CD4-positive, alpha-beta T cell (primary cell): ENCODE results near the gene TAT. TPM values are rescaled to one million over a fixed set of nuclear protein-coding genes. Genes with fewer than 3 reads are reported as not detected.
A peak's percentile ranks its signal among the peaks of the same experiment; 100 is the strongest.
"Not testable (repeated sequence)": the region's sequence is repeated elsewhere in the genome, so short reads cannot be mapped to it uniquely, and the experiment has no call there.

Experiments
- ATAC-seq: fragments of 200-7000 bp; cut with Tn5 transposase; one replicate; pipeline ENCODE4 v1.10.0; 2022; ENCODE audit warnings: mild to moderate bottlenecking; ENCODE audit not compliant: poor library complexity
- CTCF ChIA-PET: fragments of 350-600 bp; sonication (Branson Sonifier 250); formaldehyde crosslinking; loops from one replicate; lab custom pipeline; 2021; ENCODE audit warnings: antibody characterized with exemption, inconsistent platforms; lab: Charles Lee
- POLR2A ChIA-PET: fragments of 350-600 bp; sonication (Branson Sonifier 250); formaldehyde crosslinking; loops from one replicate; lab custom pipeline; 2021; ENCODE audit warnings: antibody characterized with exemption, inconsistent platforms; lab: Charles Lee
- DNase-seq, 14 experiments: peaks; one replicate each; pipeline ENCODE4 v3.0.0-alpha.2; 2013 to 2020; ENCODE audit warnings: mixed read lengths in 2 of 14
- H3K27ac ChIP-seq, 2 donors: one replicate each; pipeline versions ENCODE4 v1.5.1 to v1.7.0; 2013; ENCODE audit warnings: low read length in 2 of 2, low read depth in 1 of 2, mild to moderate bottlenecking in 1 of 2
- H3K27me3 ChIP-seq, 2 experiments: 1 replicate in 1 of 2; 2 replicates in 1 of 2; pipeline versions ENCODE4 v1.6.1 to v1.7.0; 2013; ENCODE audit warnings: low read length in 2 of 2, control low read depth in 1 of 2, mild to moderate bottlenecking in 1 of 2, moderate library complexity in 1 of 2; ENCODE audit not compliant: insufficient read depth in 2 of 2, control insufficient read depth in 1 of 2
- H3K36me3 ChIP-seq: one replicate; pipeline ENCODE4 v1.6.1; 2013; ENCODE audit warnings: low read length, control low read depth; ENCODE audit not compliant: insufficient read depth
- H3K4me1 ChIP-seq: one replicate; pipeline ENCODE4 v1.6.1; 2013; ENCODE audit warnings: low read length, control low read depth; ENCODE audit not compliant: insufficient read depth
- H3K4me3 ChIP-seq: one replicate; pipeline ENCODE4 v1.5.1; 2013; ENCODE audit warnings: mild to moderate bottlenecking, low read length, moderate library complexity
- H3K9me3 ChIP-seq, 2 experiments: 1 replicate in 1 of 2; 2 replicates in 1 of 2; pipeline versions ENCODE4 v1.6.1 to v1.7.0; 2013; ENCODE audit warnings: low read length in 2 of 2, mild to moderate bottlenecking in 2 of 2, control low read depth in 1 of 2, moderate library complexity in 1 of 2; ENCODE audit not compliant: control insufficient read depth in 1 of 2, insufficient read depth in 1 of 2
- H3K27ac Mint-ChIP-seq: one replicate; pipeline ENCODE4 v1.8.0; 2020; ENCODE audit warnings: mixed read lengths
- H3K27me3 Mint-ChIP-seq: one replicate; pipeline ENCODE4 v1.8.0; 2021; ENCODE audit warnings: mixed read lengths
- H3K36me3 Mint-ChIP-seq: one replicate; pipeline ENCODE4 v1.8.0; 2021; ENCODE audit warnings: low read depth, mixed read lengths
- H3K4me1 Mint-ChIP-seq: one replicate; pipeline ENCODE4 v1.8.0; 2021; ENCODE audit warnings: low read depth, mixed read lengths
- H3K4me3 Mint-ChIP-seq: one replicate; pipeline ENCODE4 v1.8.0; 2020; ENCODE audit warnings: mild to moderate bottlenecking, mixed read lengths
- H3K9me3 Mint-ChIP-seq: one replicate; pipeline ENCODE4 v1.8.0; 2020; ENCODE audit warnings: mixed read lengths
- CTCF ChIP-seq: fragments of 200-600 bp; IDR thresholded peaks from one replicate; pipeline ENCODE4 v1.8.0; 2022; ENCODE audit warnings: antibody characterized with exemption, mild to moderate bottlenecking
- intact Hi-C, 2 experiments: fragments of 100-400 bp; cut with DNase I in 1 of 2; cut with micrococcal nuclease in 1 of 2; formaldehyde crosslinking; loops; one replicate each; pipeline versions ENCODE4 v1.15.1 to v1.9.0; 2023 to 2025; cut with DNase I, micrococcal nuclease
- total RNA-seq, 174 experiments: library from RNA in 2 of 174; stranded (reverse) in 2 of 174; gene quantifications; one replicate each; pipeline ENCODE4 v1.2.3 and lab custom pipeline; 2021 to 2026

The TAT gene
- total RNA-seq, 2 experiments from 2014 or later = not detected

DNA sequence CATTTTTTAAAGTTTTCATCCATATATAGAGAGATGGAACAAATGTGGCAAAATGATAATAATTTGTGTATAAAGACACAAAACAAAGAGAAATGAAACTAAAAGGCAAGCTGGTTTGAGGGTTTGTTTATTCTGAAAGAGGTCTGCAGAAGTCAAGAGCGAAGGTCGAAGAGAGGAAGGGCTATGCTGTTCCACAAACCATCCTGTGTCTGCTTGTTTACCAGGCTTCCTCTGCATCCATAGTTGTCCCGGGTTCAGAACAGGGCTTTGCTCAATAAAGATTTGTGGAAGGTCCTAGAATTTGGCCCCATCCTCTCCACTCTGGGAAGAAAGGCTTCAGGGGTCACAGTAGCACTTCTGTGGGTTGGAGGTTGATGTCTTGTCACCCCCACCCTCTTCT lies 46.7 kb upstream of the TAT start:
- Mint-ChIP-seq H3K27ac (no peak overlapping the region), H3K36me3 (no peaks in the 10 kb centered on the region), H3K4me1 (peaks cover 7% of the 10 kb centered on the region), H3K9me3 (no peaks in the 10 kb centered on the region), H3K27me3 (peaks cover 35% of the 10 kb centered on the region), H3K4me3 (no peak overlapping the region)
- DNase-seq (no peak), ATAC-seq (no peak)
- peaks cover 24 to 37% of the 10 kb centered on the region in 2 experiments for H3K27me3 ChIP-seq
- H3K36me3 ChIP-seq = no peaks in the 10 kb centered on the region
- ChIA-PET CTCF (no interaction called here), POLR2A (no interaction called here)
- no peak for TF ChIP-seq CTCF
- intact Hi-C loops = no loop called here
- peaks cover 0 to 11% of the 10 kb centered on the region in 2 experiments for H3K9me3 ChIP-seq
- no peak overlapping the region for H3K27ac ChIP-seq
- H3K4me3 ChIP-seq = no peak overlapping the region
- peaks cover 28% of the 10 kb centered on the region for H3K4me1 ChIP-seq

GRCh38 chr16:71622088-71622487 lies 45.2 kb upstream of the TAT start:
- peaks cover 38% of the 10 kb centered on the region for H3K27me3 Mint-ChIP-seq
- ChIA-PET CTCF (no interaction called here), POLR2A (no interaction called here)
- Histone ChIP-seq H3K4me3 (no peak overlapping the region), H3K9me3 (peaks cover 0 to 9% of the 10 kb centered on the region in 2 experiments), H3K27me3 (peaks cover 24 to 37% of the 10 kb centered on the region in 2 experiments), H3K36me3 (no peaks in the 10 kb centered on the region), H3K27ac (no peak overlapping the region), H3K4me1 (peaks cover 28% of the 10 kb centered on the region)
- TF ChIP-seq CTCF = no peak
- DNase-seq = peak in 2 of 14 experiments; percentile 27 to 45
- H3K27ac Mint-ChIP-seq = no peak overlapping the region
- ATAC-seq = peak; percentile 37
- H3K36me3 Mint-ChIP-seq = no peaks in the 10 kb centered on the region
- peaks cover 7% of the 10 kb centered on the region for H3K4me1 Mint-ChIP-seq
- no peaks in the 10 kb centered on the region for H3K9me3 Mint-ChIP-seq
- no peak overlapping the region for H3K4me3 Mint-ChIP-seq
- intact Hi-C loops = no loop called here

- ChIA-PET POLR2A (no interaction called here), CTCF (no interaction called here)
- H3K36me3 ChIP-seq = no peaks in the 10 kb centered on the region
- H3K4me1 ChIP-seq = peaks cover 11% of the 10 kb centered on the region
- intact Hi-C loops = no loop called here
- TF ChIP-seq CTCF = no peak
- peaks cover 7% of the 10 kb centered on the region for H3K4me1 Mint-ChIP-seq
- H3K27me3 ChIP-seq = peaks cover 0 to 6% of the 10 kb centered on the region in 2 experiments
- H3K27me3 Mint-ChIP-seq = peaks cover 49% of the 10 kb centered on the region
- no peaks in the 10 kb centered on the region for H3K9me3 ChIP-seq
- H3K27ac ChIP-seq = no peak overlapping the region
- ATAC-seq (no peak), DNase-seq (no peak)
- no peak overlapping the region for H3K27ac Mint-ChIP-seq
- no peaks in the 10 kb centered on the region for H3K9me3 Mint-ChIP-seq
- H3K4me3 Mint-ChIP-seq = no peak overlapping the region
- H3K4me3 ChIP-seq = no peak overlapping the region
- no peaks in the 10 kb centered on the region for H3K36me3 Mint-ChIP-seq
Measured at GRCh38 chr16:71618429-71618828, 41.5 kb upstream of the TAT start.

GRCh38 chr16:71614956-71615355 lies 38.1 kb upstream of the TAT start:
- H3K4me3 Mint-ChIP-seq, H3K4me1 Mint-ChIP-seq, H3K9me3 Mint-ChIP-seq, ATAC-seq, H3K4me3 ChIP-seq, H3K27me3 ChIP-seq, H3K27ac Mint-ChIP-seq, intact Hi-C loops, POLR2A ChIA-PET, H3K9me3 ChIP-seq, H3K36me3 Mint-ChIP-seq, H3K27ac ChIP-seq, H3K4me1 ChIP-seq, CTCF ChIA-PET, H3K36me3 ChIP-seq, DNase-seq: not testable (repeated sequence)
- H3K27me3 Mint-ChIP-seq = peaks cover 53% of the 10 kb centered on the region
